AG10803 (cell line): Measurements from ENCODE around the gene SRGN.
"Not testable (repeated sequence)": the region's sequence is repeated elsewhere in the genome, so short reads cannot be mapped to it uniquely, and the experiment has no call there.

Experiments
- DNase-seq: peaks from one replicate; pipeline ENCODE4 v3.0.0; 2010; ENCODE audit warnings: low read depth
- H3K4me3 ChIP-seq: 2 replicates; pipeline ENCODE4 v1.5.1; 2011; ENCODE audit warnings: mild to moderate bottlenecking, low read length, control low read depth
- TF ChIP-seq, protein P1 (sequence below): conservative IDR thresholded peaks from 2 replicates; pipeline ENCODE4 v1.5.1; 2011; ENCODE audit warnings: mild to moderate bottlenecking, low read length, control low read depth, inconsistent platforms

SRGN gene

GRCh38 chr10:69087590-69088470 is at the start of gene SRGN:
TSS of gene SRGN (plus strand) at chr10:69088103. CDS start at chr10:69088158, 55 bp downstream.
- DNase-seq: peak; percentile 81
- peak within 1 kb of the TSS; percentile 23 for H3K4me3 ChIP-seq
- TF ChIP-seq, protein P1, sequence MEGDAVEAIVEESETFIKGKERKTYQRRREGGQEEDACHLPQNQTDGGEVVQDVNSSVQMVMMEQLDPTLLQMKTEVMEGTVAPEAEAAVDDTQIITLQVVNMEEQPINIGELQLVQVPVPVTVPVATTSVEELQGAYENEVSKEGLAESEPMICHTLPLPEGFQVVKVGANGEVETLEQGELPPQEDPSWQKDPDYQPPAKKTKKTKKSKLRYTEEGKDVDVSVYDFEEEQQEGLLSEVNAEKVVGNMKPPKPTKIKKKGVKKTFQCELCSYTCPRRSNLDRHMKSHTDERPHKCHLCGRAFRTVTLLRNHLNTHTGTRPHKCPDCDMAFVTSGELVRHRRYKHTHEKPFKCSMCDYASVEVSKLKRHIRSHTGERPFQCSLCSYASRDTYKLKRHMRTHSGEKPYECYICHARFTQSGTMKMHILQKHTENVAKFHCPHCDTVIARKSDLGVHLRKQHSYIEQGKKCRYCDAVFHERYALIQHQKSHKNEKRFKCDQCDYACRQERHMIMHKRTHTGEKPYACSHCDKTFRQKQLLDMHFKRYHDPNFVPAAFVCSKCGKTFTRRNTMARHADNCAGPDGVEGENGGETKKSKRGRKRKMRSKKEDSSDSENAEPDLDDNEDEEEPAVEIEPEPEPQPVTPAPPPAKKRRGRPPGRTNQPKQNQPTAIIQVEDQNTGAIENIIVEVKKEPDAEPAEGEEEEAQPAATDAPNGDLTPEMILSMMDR: no peak

GRCh38 chr10:69040904-69041303 is 47.0 kb upstream of the SRGN start:
- DNase-seq, H3K4me3 ChIP-seq: not testable (repeated sequence)

DNA sequence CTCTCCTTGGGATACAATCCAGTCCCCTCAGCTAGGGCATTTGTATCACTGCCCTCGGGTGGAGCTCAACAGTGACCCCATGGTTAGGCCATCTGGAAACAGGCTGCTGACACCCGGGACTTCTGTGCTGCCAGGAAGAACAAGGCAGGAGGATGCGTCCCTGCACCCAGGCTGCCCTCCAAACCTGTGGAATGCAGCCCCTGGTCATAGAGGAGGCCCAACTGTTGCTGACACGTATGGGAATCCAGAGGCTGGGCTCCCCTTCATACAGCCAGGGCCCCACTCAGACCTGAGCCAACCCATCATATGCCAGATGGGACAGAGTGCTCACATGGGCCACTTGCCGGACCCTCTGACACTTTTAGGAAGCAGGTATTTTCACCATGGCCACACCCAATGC is 45.5 kb upstream of the SRGN start:
- H3K4me3 ChIP-seq: no peak overlapping the region
- no peak for DNase-seq
- TF ChIP-seq, protein P1: no peak

DNA sequence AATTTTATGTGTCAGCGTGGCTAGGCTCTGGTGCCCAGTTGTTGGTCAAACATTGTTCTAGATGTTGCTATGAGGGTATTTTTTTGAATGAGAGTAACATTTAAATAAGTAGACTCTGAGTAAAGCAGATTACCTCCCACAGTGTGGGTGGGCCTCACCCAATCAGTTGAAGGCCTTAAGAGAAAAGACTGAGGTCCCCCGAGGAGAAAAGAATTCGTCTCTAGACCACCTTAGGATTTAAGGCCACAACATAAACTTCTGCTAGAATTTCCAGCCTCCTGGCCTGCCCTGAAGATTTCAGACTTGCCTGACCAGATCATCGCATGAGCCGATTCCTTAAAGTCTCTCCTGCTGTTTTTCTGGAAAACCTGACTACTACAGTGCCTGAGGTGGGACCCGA is 45.1 kb upstream of the SRGN start:
- H3K4me3 ChIP-seq: no peak overlapping the region
- TF ChIP-seq, protein P1: no peak
- no peak for DNase-seq

- TF ChIP-seq, protein P1: no peak
- H3K4me3 ChIP-seq: no peak overlapping the region
Observed at GRCh38 chr10:69043931-69044531, 43.9 kb upstream of the SRGN start.

GRCh38 chr10:69044546-69044945 is 43.4 kb upstream of the SRGN start:
- TF ChIP-seq, protein P1: no peak
- DNase-seq: no peak
- no peak overlapping the region for H3K4me3 ChIP-seq

More at GRCh38 chr10:69043931-69044531, 43.9 kb upstream of the SRGN start:
- no peak for DNase-seq

- TF ChIP-seq, protein P1: no peak
- no peak overlapping the region for H3K4me3 ChIP-seq
- DNase-seq: peak; percentile 49
Observed at GRCh38 chr10:69045441-69046300, 42.2 kb upstream of the SRGN start.
